HepG2 (cell line): ENCODE measurements around the gene P2RX2. TPM values are rescaled to one million over a fixed set of nuclear protein-coding genes. Genes with fewer than 3 reads are reported as not detected.

Experiments used
- ATAC-seq: fragments of 200-7000 bp; cut with Tn5 transposase; 3 replicates; pipeline ENCODE4 v1.9.1; 2020; ENCODE audit warnings: mild to moderate bottlenecking, moderate library complexity
- BruUV-seq: library from RNA; stranded (reverse); fragments of 400-500 nt; replicated peaks from 2 replicates; lab custom pipeline; 2021; lab: Mats Ljungman, UMichigan
- CTCF ChIA-PET: fragments of 300-600 bp; formaldehyde crosslinking; extraction: SDS; loops from one replicate; lab custom pipeline; 2021; ENCODE audit warnings: low total read pairs, inconsistent platforms, low intra/inter-chr PET ratio; lab: Yijun Ruan, JAX
- POLR2A ChIA-PET: fragments of 350-600 bp; sonication (Branson Sonifier 250); formaldehyde crosslinking; loops from one replicate; lab custom pipeline; 2020; ENCODE audit warnings: antibody characterized with exemption, inconsistent platforms; lab: Yijun Ruan, JAX
- DNase-seq: peaks from one replicate; pipeline ENCODE4 v3.0.0-alpha.2; 2015; ENCODE audit warnings: low spot score
- FAIRE-seq: peaks from 3 replicates; lab custom pipeline; 2011; peaks lifted over from hg19 to GRCh38; lab: Jason Lieb, UNC
- H2AFZ ChIP-seq: one replicate; pipeline ENCODE4 v1.6.1; 2011; ENCODE audit warnings: low read length, inconsistent platforms
- H3K27ac ChIP-seq: fragments of 300-600 bp; 3 replicates; pipeline ENCODE4 v1.8.0; 2011; ENCODE audit warnings: mixed run types, mild to moderate bottlenecking, mixed read lengths, low read length, inconsistent platforms; ENCODE audit not compliant: insufficient read depth; ENCODE audit errors: extremely low read length
- H3K27me3 ChIP-seq, 2 experiments: fragments of 200-600 bp in 1 of 2; 2 replicates in 1 of 2; 3 replicates in 1 of 2; pipeline versions ENCODE4 v1.6.0 to v1.8.0; 2011; ENCODE audit warnings: low read length in 2 of 2, mild to moderate bottlenecking in 2 of 2, moderate library complexity in 2 of 2, inconsistent platforms in 1 of 2; ENCODE audit not compliant: insufficient read depth in 2 of 2, control insufficient read depth in 1 of 2
- H3K36me3 ChIP-seq, 2 experiments: fragments of 200-600 bp in 1 of 2; replicated peaks in 1 of 2; 2 replicates in 1 of 2; 3 replicates in 1 of 2; pipeline versions ENCODE4 v1.5.1 to v1.8.0; 2011; ENCODE audit warnings: low read length in 2 of 2, inconsistent platforms in 1 of 2; ENCODE audit not compliant: insufficient read depth in 2 of 2, control insufficient read depth in 1 of 2
- H3K4me1 ChIP-seq: 2 replicates; pipeline ENCODE4 v1.5.1; 2012; ENCODE audit warnings: low read length, inconsistent platforms; ENCODE audit not compliant: insufficient read depth
- H3K4me2 ChIP-seq: 2 replicates; pipeline ENCODE4 v1.6.0; 2011; ENCODE audit warnings: low read depth, low read length, inconsistent platforms
- H3K4me3 ChIP-seq, 3 experiments: fragments of 200-600 bp in 1 of 3; sonication (generic), shearing (Covaris generic) in 1 of 3; replicated peaks in 1 of 3; 2 replicates each; pipeline ENCODE4 v1.5.1; 2011 to 2016; ENCODE audit warnings: low read length in 3 of 3, inconsistent platforms in 2 of 3, low read depth in 2 of 3, mild to moderate bottlenecking in 2 of 3, control low read depth in 1 of 3, mixed read lengths in 1 of 3; ENCODE audit not compliant: insufficient read depth in 1 of 3
- H3K79me2 ChIP-seq: one replicate; pipeline ENCODE4 v1.6.1; 2011; ENCODE audit warnings: low read length, inconsistent platforms; ENCODE audit not compliant: insufficient read depth
- H3K9ac ChIP-seq: 2 replicates; pipeline ENCODE4 v1.6.0; 2011; ENCODE audit warnings: mild to moderate bottlenecking, low read depth, low read length, inconsistent platforms; ENCODE audit not compliant: insufficient read depth
- H3K9me3 ChIP-seq: 2 replicates; pipeline ENCODE4 v1.5.1; 2012; ENCODE audit warnings: mild to moderate bottlenecking, low read length
- H4K20me1 ChIP-seq: 2 replicates; pipeline ENCODE4 v1.6.0; 2011; ENCODE audit warnings: inconsistent platforms, mild to moderate bottlenecking, low read length, moderate library complexity; ENCODE audit not compliant: insufficient read depth
- CEBPG ChIP-seq: IDR thresholded peaks from 2 replicates; pipeline ENCODE4 v1.6.1; 2016
- CENPBD1 ChIP-seq: sonication (generic); formaldehyde crosslinking; IDR thresholded peaks from 2 replicates; pipeline ENCODE4 v1.8.0; 2022; ENCODE audit warnings: missing genetic modification reagents, low read depth, mild to moderate bottlenecking, borderline replicate concordance
- FIP1L1 ChIP-seq: fragments of 200-400 bp; formaldehyde crosslinking; IDR thresholded peaks from 2 replicates; pipeline ENCODE4 v1.6.1; 2018; ENCODE audit warnings: low read depth, mild to moderate bottlenecking, low read length, moderate library complexity, borderline replicate concordance; ENCODE audit not compliant: insufficient read depth
- LRRFIP1 ChIP-seq: sonication (generic); formaldehyde crosslinking; conservative IDR thresholded peaks from 2 replicates; pipeline ENCODE4 v1.4.0; 2020; ENCODE audit warnings: missing genetic modification reagents
- MED8 ChIP-seq: sonication (generic); formaldehyde crosslinking; IDR thresholded peaks from 2 replicates; pipeline ENCODE4 v1.8.1; 2023; ENCODE audit warnings: mild to moderate bottlenecking, missing genetic modification reagents; ENCODE audit not compliant: insufficient replicate concordance
- PCBP1 ChIP-seq: fragments of 200-400 bp; formaldehyde crosslinking; IDR thresholded peaks from 2 replicates; pipeline ENCODE4 v1.6.1; 2017; ENCODE audit warnings: mild to moderate bottlenecking, low read depth, low read length, borderline replicate concordance
- TCF7L2 ChIP-seq: IDR thresholded peaks from 2 replicates; pipeline ENCODE4 v1.6.1; 2011; ENCODE audit warnings: mild to moderate bottlenecking, low read depth, low read length, moderate library complexity
- TRAFD1 ChIP-seq: sonication (generic); formaldehyde crosslinking; IDR thresholded peaks from 2 replicates; pipeline ENCODE4 v1.5.1; 2020; ENCODE audit warnings: missing genetic modification reagents, mild to moderate bottlenecking, borderline replicate concordance
- ZBTB42 ChIP-seq: sonication (generic); formaldehyde crosslinking; IDR thresholded peaks from 2 replicates; pipeline ENCODE4 v1.5.0; 2020; ENCODE audit warnings: mild to moderate bottlenecking, missing genetic modification reagents
- ZNF33A ChIP-seq: sonication (generic); formaldehyde crosslinking; IDR thresholded peaks from 2 replicates; pipeline ENCODE4 v1.5.1; 2020; ENCODE audit warnings: missing genetic modification reagents, mild to moderate bottlenecking, moderate library complexity, borderline replicate concordance
- ZNF556 ChIP-seq: sonication (generic); formaldehyde crosslinking; IDR thresholded peaks from 2 replicates; pipeline ENCODE4 v1.4.0; 2020; ENCODE audit warnings: mild to moderate bottlenecking, missing genetic modification reagents, borderline replicate concordance
- ZNF576 ChIP-seq: sonication (generic); formaldehyde crosslinking; IDR thresholded peaks from 2 replicates; pipeline ENCODE4 v1.4.0; 2020; ENCODE audit warnings: mild to moderate bottlenecking, missing genetic modification reagents
- ZSCAN5A ChIP-seq: sonication (generic); formaldehyde crosslinking; IDR thresholded peaks from 2 replicates; pipeline ENCODE4 v1.8.0; 2022; ENCODE audit warnings: mild to moderate bottlenecking, missing genetic modification reagents, borderline replicate concordance
- WGBS: methylation state at CpG from one replicate; pipeline ENCODE4 v1.1.6; 2017; ENCODE audit warnings: low lambda C conversion rate; 5-methylcytosine and 5-hydroxymethylcytosine counted together
- in situ Hi-C: cut with HindIII; loops from 2 replicates; pipeline ENCODE4 v1.10.0; 2017; ENCODE audit warnings: low pct_unique_long_range_greater_than_20kb; ENCODE audit not compliant: extremely low pct_ligation_motif_present
- intact Hi-C: fragments of 100-400 bp; cut with micrococcal nuclease; formaldehyde crosslinking; loops from one replicate; pipeline ENCODE4 v1.10.0; 2022; ENCODE audit not compliant: unreplicated experiment
- polyA plus RNA-seq, 8 experiments: library from polyadenylated mRNA; depleted of rRNA in 3 of 8; stranded (reverse) in 7 of 8; unstranded in 1 of 8; fragments of >200 nt; fragmentation: Illumina TruSeq in 4 of 8; extraction: Trizol in 4 of 8; gene quantifications; 2 replicates each; pipeline versions ENCODE4 v1.2.1 to v1.2.3, GENCODE V29; 2011 to 2016; ENCODE audit warnings: low read depth in 4 of 8, missing spikeins in 1 of 8, mixed read lengths in 1 of 8; ENCODE audit not compliant: insufficient read depth in 1 of 8
- total RNA-seq, 5 experiments: library from RNA; depleted of rRNA; stranded (reverse); fragments of >200 nt; fragmentation: Illumina TruSeq; extraction: Trizol; gene quantifications; 2 replicates each; pipeline ENCODE4 v1.2.3, GENCODE V29; 2016; ENCODE audit warnings: low read depth in 1 of 5

P2RX2 gene
- total and polyA plus RNA-seq, 2 of the 13 experiments (the other 11 are each of a cell fraction or from before 2014, with no cell fraction given) = not detected

GRCh38 chr12:132653567-132654290, 35.2 kb downstream of the P2RX2 start:
- WGBS = 96% methylated on average over 7 of the region's 7 CpGs
- H3K9ac ChIP-seq = no peak overlapping the region
- no peaks in the 10 kb centered on the region for H4K20me1 ChIP-seq
- H3K27ac ChIP-seq = no peak overlapping the region
- intact Hi-C loops = no loop called here
- no peaks in the 10 kb centered on the region for H3K27me3 ChIP-seq
- H3K79me2 ChIP-seq = no peaks in the 10 kb centered on the region
- POLR2A ChIA-PET = no interaction called here
- TF ChIP-seq ZNF556 (no peak), TCF7L2 (no peak), MED8 (CRISPR knock-in tag) (no peak), PCBP1 (no peak), TRAFD1 (CRISPR knock-in tag) (no peak), CEBPG (CRISPR knock-in tag) (no peak), ZNF576 (CRISPR knock-in tag) (no peak), ZSCAN5A (CRISPR knock-in tag) (no peak), CENPBD1 (CRISPR knock-in tag) (no peak), LRRFIP1 (CRISPR knock-in tag) (no peak), ZNF33A (CRISPR knock-in tag) (no peak), FIP1L1 (no peak), ZBTB42 (CRISPR knock-in tag) (no peak)
- TF ChIP-seq, all 625 proteins: peak for 0
- BruUV-seq = no TSS peak
- Histone ChIP-seq H2AFZ (no peak overlapping the region), H3K9me3 (no peaks in the 10 kb centered on the region), H3K4me1 (no peaks in the 10 kb centered on the region), H3K4me3 (no peak overlapping the region), H3K4me2 (no peak overlapping the region), H3K36me3 (peaks cover 25 to 65% of the 10 kb centered on the region in 2 experiments; a peak in 4 of 5 replicates)
- in situ Hi-C loops = no loop called here
- DNase-seq = no peak
- CTCF ChIA-PET = no interaction called here
- FAIRE-seq = no peak
- ATAC-seq = no peak
